GM19463 (cell line): ENCODE measurements around the gene STAB2.

Source experiments
- ATAC-seq: cut with Tn5 transposase; IDR thresholded peaks from one replicate; pipeline ENCODE4 v1.9.1; 2021; ENCODE audit warnings: mild to moderate bottlenecking, moderate library complexity; ENCODE audit not compliant: unreplicated experiment

Gene STAB2

DNA sequence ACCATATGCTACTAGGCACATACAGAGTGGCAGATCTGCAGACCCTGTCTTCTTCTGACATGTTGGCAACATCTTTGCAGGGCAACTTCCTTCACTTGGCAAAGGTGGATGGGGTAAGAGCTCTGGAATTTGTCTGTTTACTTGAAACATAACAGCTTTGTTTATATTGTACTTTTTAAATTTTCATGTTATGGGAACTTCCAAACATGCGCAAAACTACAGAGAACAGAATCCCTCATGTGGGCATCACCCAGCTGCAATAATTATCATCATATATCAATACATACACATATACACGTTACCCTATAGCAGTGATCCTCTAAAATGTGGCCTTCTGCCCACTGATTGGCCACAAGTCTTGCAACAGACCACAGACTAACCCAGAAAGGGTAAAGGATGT, 103.4 kb downstream of the STAB2 start:
- no peak for ATAC-seq

DNA sequence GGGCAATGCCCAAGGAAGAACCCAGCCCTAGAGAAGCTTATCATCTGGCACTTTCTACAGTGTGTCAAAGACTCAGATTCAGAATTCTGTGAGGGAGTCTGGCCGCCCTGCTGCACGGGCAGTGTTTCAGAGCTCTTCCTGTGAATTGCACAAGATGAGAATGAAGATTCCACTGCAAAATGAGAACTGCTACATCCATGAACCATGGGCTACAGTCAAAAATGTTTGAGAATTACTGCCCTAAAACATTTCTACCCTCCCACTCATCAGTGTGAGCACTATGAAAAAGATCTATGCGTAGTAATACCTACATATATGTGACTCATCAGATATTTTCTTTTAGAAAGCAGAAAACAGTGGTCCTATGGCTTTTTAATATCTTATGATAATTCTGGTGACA, 104.0 kb downstream of the STAB2 start:
- ATAC-seq, result no peak

DNA sequence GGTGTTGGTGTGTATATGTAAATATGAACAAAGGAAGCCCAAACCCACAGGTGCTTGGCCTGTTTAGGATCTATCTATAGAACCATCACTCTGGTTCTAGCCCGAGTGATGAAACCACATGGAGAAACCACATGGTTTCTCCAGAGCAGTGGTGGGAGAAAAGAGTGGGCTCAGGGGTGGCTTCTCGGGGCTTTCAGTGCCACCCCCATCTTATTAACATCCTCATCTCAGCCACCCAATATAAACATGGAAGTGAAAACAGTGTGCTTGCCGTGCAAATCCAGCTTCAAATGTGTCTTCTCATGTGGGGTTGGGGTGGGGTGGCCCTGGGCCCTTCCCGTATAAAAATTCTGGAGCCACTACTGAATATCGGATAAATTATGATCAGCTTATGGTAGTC, 109.0 kb downstream of the STAB2 start:
- ATAC-seq, result no peak

DNA sequence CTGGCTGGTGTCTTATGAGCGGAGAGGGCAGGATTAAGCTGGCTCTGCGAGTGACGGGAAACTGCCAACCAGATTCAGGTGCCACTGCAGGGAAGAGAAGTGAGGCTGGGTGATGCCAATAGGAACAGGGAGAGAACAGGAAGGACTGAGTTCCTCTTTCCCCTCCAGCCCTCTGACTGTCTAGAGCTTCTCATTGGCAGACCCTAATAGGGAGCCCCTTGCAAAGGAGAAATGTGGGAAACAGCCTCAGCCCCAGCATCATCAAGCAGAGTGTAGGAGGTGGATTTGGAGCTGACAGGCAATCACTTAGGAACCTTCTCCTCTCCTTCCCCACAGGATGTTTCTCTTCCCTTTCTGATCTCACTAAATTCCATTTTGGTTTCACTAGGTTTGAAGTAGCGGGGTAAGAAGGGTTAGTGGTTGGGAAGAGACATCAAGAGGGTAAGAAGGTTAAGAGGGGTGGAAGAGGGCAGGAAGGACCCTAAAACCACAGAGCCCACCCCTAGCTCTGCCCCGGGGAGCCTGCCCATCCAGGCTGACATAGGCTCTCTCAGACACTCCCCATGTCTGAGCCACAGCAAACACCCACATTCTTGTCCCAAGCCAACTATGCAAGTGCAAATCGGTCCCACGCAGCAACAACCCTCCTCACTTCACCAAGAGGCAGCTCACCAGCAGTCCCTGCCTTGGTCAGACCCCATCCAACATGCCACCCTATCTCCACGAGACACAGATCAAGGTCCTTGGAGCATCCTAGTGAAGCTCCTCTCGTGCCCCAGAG, 111.1 kb downstream of the STAB2 start:
- no peak for ATAC-seq

DNA sequence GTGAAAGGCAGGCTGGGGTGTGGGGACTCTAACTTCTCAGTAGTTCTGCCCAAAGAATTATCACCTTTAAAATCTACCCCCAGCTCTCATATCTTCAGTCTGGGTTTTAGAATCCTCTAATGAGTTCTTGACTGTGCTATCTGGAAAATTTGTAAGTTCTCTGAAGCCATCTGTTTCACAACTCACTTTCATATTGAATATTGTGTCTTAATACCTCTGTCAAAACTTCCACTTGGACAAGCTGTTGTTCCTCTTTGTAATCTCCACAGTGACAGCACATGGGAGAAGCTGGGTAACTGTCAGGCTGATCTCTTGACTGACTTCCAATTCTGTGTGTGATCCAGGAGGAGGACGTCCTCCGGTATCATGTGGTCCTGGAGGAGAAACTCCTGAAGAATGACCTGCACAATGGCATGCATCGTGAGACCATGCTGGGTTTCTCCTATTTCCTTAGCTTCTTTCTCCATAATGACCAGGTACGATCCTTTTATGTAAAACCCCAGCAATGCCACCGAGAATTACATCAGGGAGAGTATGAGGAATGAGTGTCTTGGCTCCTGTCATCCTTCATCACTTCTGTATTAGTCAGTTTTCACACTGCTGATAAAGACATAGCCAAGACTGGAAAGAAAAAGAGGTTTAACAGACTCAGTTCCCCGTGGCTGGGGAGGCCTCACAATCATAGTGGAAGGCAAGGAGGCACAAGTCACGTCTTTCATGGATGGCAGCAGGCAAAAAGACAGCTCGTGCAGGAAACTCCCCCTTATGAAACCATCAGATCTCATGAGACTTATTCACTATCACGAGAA, 111.9 kb downstream of the STAB2 start:
- no peak for ATAC-seq

DNA sequence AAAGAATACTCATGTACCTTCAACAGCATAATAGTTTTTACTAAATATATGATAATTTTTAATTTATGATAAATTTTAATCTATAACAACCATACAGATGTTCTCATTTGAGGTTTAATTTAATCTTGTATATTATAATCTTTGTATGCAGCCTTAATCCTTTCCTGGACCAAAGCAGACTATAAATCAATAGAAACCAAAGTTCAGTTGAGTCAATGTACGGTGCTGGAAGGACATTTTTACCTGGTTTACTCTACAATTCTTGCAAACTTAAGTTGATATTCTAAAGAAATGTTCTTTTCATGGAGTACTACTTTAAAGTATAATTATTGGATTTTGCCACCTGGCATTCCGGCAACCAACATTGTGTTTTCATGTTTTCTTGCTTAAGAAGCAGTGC, 118.0 kb downstream of the STAB2 start:
- no peak for ATAC-seq

DNA sequence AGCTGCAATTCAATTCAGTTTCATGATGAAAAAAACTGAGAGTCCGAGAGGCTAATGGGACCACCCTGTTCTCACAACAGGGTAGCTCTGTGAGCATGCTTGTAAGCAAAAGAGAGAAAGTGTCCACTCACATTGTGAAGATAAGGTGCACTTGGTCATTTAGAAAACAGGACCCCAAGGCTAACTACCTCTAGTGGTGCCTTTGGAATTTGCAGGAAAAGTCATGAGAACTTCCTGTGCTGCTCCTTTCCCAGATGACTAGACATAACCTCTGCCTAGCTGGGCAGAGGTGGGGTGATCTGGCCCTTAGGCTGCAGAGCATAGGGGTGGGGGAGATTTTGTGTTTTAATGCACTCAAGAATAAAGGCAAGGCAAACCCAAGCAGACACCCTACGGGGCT, 118.9 kb downstream of the STAB2 start:
- ATAC-seq, result no peak

DNA sequence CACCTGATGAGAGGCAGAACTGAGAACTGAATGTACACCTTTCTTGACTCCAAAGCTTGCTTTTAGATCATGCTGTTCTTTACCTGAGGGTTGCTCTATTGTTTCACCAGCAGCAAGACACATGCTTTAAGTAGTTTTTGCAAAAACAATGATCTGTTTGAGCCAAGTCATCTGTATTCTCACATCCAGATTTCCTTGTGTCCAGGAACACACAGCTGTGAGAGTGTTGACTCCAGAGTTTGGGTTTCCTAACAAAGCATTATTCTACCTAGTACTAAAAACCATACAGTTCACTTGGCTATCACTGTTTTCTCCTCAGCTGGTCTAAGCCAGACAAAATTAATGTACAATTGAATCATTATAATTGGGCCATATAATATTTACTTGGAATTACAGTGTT, 120.4 kb downstream of the STAB2 start:
- ATAC-seq, result no peak

DNA sequence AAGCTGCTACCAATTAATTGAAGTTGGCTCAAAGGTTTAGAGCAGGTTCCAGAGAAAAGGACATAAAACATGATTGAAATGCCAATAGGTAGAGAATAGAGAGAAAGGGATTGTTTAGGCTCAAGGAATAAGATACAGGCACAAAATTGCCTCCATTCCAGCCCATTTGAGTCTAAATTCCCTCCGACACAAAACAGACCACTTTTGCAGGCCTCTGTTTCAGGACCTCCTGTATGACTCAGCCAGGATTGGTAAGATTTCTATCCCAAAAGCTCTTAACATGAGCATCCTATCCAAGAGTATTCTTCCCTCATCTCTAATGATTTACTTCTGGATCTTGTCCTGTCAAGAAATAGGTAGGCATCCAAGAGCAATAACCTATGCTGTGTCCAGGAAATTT, 123.5 kb downstream of the STAB2 start:
- ATAC-seq, result no peak

DNA sequence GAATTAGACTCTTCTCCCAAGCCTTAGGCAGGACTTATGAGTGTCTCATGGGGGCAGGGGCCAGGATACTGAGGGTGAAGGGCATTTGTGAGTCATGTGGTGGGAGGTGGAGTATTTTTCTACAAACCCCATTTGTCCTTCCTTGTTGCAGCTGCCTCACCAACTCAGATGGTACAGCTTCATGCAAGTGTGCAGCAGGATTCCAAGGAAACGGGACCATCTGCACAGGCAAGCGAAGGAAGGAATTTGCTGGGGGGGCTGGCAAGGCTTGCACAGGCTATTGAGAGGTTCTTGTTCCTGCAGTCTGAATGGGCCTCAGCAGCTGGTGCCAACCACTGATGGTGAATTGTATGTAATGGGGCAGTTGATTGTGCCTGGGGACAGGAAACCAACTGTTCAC, 125.1 kb downstream of the STAB2 start:
- ATAC-seq, result no peak

DNA sequence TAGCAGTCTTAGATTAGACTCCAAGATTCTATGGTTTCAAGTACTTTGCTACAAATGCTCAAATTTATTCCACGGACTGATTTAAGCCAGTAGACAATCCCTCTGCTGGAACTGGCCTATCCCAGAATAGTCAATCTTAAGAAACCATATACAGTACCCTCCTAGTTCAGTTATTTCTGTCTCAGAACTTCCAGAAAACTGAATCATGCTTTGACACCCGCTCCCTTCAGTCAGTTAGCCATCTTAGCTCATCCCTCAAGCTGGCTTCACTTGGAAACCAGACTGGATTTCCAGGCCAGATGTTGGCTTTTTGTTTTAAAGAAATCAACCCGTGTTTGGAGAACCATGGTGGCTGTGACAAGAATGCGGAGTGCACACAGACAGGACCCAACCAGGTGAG, 128.4 kb downstream of the STAB2 start:
- no peak for ATAC-seq

DNA sequence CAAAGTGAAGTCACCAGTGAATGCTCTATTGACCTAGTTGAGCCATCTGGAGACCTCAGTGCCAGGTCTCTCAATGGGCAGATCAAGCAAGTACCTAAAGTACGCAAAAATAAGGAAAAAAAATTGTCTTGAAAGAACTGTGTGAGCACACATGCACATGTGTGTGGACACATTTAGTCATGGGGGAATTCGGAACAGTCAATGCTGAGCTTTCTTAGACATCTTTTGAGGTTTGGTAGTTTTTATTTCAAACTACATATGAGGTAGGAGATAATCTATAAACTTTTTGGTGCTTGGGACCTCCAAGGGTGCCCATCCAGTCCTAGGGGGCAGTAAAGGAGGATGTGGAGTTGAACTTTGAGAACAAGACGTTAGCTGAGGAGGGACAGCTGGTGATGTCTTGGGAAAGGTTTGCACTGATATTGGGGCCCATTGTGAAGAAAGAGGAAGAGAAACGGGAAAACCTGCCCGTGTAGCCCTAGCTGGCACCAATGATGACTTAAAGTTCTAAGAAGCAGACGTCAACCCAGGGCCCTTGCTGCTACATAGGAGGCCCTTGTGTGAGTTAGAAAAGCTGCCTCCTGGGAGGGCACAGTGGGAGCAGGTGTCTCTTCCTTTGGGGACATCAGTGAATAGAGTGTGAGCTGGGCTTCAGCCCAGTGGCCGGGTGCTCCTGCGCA, 129.6 kb downstream of the STAB2 start:
- no peak for ATAC-seq

DNA sequence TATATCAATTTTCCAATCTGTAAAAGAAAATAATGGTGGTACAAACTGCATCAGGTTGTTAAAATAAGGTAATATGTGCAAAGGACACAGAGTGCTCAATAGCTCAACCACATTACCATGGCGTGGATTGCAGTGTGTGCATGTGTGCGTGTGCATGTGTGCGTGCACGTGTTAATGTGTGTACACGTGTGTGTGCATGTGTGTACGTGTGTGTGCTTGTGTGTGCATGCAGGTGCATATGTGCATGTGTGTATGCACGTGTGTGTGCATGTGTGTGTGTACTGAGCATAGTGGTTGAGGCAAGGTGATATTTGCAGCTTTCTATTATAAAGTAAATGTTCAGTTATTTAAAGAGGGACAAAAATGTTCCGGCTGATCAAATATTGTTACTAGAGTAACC, 138.3 kb downstream of the STAB2 start:
- ATAC-seq, result no peak

DNA sequence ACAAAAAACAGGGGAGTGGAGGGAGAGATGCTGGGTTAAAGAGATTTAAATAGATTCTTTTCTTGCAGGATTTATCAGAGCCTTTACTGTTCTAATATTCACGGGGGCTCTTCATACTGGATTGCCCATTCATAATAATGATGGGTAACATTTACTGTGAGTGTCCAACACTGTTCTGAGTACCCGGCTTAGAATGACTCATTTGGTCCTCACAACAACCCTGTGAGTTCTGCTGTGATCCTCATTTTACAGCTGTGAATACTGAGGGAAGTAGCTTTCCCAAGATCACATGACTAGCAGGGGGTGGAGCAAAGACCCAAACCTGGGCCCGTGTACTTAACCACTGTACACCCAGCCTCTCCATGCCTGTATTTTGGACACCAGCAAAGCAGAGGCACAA, 140.6 kb downstream of the STAB2 start:
- no peak for ATAC-seq

DNA sequence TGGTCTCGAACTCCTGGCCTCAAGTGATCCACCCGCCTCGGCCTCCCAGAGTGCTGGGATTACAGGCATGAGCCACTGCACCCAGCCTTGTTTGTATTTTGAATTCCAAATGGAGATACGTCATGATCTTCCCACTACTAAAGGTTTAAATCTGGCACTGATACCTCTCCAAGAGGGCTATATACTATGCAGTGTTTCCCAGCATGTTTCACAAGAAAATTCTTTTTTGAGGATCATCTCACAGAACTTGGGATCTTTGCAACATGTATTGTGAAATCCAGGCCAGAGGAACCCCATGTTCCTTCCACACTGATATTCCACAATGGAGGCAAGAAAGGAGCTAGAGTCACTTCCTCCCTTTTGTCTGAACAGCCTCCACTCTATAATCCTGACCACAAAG, 141.2 kb downstream of the STAB2 start:
- no peak for ATAC-seq

DNA sequence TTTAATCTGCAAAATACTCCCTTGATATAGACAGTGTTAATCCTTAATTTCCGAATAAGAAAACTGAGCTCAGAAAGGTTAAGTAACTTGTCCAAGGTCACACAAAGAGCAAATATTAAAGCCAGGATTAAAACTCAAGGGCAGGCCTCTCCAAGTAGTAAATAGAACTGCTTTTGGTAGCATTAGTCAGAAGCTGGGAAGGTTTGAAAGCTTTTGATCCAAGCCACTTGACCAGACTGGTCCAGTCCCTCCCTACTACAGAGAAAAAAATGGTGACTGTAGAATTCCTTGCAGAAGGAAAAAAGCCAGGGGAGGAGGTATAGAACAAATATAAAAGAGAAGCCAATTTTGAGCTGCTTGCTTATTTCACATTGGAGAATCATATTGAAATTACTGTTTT, 142.4 kb downstream of the STAB2 start:
- ATAC-seq, result no peak

DNA sequence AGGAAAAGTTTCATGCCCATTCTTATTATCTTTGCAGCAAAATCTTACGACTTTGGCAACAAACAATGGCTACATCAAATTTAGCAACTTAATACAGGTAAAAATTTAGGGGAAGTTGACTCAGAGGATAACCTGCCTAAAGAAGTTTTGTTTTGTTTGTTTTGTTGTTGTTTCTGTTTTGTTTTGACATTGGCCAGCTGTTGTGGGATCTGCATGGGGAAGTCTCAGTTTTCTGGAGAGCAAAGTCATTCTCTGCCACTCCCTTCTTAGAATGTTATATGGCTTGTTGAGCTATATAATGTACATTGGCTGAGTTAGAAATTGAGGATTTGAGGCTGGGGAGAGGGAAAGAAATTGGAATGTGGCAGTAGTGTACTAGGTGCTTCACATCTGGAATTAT, 144.5 kb downstream of the STAB2 start:
- ATAC-seq, result no peak

DNA sequence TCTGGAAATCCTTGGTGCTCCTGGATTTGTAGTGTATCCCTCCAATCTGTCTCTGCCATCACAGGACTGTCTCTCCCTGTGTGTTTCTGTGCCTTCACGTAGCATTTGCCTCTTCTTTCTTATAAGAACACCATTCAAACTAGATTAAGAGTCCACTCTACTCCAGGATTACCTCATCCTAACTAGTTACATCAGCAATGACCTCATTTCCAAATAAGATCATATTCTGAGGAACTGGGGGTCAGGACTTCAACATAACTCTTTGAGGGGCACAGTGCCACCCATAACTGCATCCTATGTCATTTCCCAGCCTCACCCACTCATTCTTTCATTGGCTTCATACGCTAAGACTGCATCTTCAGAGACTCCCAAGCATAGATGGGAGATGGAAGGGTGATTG, 147.8 kb downstream of the STAB2 start:
- ATAC-seq, result no peak

DNA sequence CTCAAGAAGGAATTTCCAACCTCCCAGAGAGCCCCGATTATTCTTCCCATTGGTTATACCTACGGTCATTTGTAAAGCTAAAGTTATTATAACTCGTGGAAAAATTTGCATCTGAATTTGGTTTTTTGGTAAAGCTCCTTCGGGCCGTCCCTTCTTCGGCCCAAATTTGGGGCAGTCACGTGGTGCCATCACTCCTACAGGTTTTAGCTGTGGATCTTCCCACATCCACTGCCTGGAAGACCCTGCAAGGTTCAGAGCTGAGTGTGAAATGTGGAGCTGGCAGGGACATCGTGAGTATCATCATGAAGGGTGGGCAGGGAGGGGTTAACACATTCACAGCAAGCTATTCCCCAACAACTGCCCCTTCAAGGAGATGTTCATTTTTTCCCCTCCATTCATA, 148.2 kb downstream of the STAB2 start:
- ATAC-seq, result no peak

DNA sequence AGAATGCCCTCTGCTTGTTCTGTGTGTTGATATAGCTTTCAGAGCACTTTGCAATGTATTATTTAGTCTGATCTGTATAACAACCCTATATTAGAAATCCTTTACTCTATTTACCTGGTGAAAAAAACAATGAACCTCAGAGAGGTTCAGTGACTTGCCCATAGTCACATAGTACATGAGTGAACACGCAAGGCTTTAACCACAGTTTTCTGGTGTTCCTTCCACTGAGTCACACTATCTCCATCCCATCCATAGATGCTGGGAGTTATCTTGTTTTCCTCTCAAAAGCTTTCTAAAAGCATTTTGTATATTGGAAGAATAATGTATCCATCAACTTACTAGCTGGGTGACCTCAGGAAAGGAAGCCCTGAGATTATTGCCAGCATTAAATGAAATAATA, 149.5 kb downstream of the STAB2 start:
- no peak for ATAC-seq

DNA sequence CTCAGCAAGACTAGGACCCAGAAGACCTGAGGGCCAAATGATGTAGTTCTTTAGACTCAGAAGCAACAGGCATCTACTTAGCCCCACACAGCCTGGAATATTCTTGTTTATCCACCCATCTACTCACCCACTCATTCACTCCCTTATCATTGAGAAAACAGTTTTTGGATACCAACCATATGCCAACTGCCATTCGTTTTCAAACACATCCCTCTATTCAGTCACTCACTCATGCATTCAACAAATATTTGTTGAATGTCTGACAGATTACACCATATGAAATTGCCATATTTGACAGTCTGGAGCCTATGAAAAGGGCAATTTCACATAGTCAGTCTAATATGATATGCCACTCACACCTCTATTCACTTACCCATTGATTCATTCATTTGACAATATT, 150.8 kb downstream of the STAB2 start:
- ATAC-seq, result no peak

DNA sequence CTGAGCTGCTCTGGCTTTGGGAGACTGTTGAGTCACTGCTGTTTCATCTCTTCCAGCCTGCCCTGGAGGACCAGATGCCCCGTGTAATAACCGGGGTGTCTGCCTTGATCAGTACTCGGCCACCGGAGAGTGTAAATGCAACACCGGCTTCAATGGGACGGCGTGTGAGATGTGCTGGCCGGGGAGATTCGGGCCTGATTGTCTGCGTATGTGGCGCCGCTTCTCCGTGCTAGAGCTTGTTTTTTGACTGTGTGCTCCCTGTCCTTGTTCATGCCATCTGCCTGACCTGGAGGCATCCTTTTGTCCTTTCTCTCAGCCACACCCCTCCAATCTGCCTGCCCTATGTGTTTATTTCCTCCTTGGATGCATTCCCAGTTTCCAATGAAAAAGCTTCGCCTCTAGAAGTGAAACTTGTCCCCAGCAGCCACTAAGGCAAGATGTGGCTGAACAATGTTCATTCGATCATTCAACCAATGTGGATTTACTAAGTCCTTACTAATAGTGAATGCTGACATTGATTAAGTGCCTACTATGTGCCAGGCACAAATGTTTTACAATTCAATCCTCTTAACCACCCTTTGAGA, 155.4 kb downstream of the STAB2 start:
- no peak for ATAC-seq
